ENCODE measurements around the gene INPP4B.
"Not testable (repeated sequence)": the region's sequence is repeated elsewhere in the genome, so short reads cannot be mapped to it uniquely, and the experiment has no call there.

The INPP4B gene

DNA sequence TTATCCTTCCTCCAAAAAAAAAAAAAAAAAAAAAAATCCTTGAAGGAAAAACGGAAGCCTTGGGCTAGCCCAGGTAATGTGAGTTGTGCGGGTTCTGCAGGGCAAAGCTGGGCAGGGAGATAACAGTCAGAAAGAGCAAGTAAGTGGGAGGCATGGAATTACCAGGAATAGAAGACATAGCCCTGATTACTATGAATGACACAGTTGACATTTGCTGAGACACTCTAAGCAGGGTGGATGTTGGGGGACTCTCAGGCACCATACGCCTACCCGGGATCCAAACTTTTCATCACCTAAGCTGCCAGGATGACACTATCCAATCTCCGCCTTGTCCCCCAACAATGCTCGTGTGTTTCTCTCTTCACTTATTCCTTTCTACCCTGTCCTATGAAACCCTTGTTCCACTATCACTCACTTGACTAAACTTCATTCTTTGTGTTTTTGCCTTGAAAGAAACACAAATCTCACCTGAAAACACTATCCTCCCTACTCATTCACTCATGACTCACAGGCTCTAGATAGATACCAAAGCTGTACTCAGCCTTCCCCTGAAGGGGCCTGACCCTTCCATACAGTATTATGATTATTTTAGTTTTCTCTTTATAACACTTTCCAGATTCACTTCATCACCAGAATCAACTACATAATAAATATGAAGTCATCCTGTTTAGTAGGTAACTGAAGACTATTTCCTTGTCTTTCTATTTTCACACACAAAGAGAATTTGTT is 158.4 kb downstream of the INPP4B start:
- in situ Hi-C loops (cut with MboI; ENCODE audit: low sequenced_read_pairs) = no loop called here

DNA sequence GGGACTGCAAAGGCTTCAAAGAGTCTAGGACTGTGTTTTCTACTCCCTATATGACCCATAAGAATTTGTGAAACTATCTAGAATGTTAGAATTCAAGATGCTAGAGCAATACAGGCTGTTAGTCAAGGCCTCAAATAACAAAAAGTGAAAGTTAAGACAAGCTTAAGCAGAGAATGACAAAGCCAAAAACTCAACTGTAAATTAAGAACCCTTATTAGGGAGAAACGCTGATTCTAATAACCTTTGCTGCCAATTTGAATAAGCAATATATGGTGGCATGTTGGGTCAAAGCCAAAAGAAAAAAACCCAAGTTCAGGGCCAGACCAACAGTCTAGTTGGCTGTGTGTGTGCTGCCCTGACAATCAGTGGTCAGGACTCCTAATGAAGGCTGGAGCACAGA is 160.0 kb downstream of the INPP4B start:
- in situ Hi-C loops (cut with MboI; ENCODE audit: low sequenced_read_pairs) = no loop called here

DNA sequence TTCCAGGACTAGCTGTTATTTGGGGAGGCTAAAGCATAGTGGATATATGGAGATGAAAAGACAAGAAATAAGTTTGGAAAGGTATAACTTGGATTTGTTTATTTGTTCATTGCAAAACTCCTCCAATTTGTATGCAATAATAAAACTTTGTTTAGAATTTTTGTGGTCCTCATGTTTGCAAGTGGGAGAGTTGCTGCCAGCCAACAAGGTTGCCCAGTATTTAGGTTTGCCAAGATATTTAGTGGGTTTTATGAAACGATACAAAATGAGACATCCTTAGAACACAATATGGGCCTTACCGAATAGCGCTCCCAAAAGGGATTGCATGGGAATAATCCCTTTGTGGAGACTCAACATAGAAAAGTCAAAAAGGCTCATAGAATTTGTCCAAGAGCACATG is 162.1 kb downstream of the INPP4B start:
- in situ Hi-C loops (cut with MboI; ENCODE audit: low sequenced_read_pairs) = no loop called here

DNA sequence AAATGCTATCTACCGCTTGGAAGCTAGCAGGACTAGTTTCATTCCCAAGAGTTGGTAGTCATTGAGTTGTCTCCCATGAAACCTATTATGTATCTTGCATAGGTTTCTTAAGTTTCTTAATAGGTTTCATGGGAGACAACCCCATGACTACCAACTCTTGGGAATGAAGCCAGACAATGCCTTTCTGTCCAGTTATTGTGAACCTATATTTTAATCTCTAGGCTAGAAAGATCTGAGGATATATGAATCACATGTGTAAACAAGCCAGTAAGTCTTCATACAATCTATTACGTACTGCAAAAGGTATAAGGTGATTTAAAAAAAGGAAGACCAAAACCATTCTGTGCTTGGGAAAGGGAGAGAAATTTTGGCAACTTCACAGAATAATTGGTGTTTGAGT is 162.6 kb downstream of the INPP4B start:
- in situ Hi-C loops (cut with MboI; ENCODE audit: low sequenced_read_pairs) = no loop called here

DNA sequence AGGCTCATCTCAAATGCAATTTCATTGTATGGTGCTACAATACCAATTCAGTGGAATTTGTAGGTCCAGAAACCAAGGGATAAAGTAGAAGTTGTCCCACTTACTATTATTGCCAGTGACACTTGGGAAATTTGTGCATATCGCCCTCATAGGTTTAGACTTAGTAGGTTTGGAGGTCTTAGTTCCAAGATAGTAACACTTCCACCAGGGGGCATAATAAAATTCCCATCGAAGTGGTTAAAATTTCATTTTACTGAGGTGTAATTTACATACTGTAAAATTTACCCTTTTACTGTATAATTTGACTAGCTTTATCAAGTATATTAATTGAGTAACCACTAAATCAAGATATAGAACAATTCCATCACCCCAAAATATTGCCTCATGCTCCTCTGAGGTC is 174.6 kb downstream of the INPP4B start:
- in situ Hi-C loops (cut with MboI; ENCODE audit: low sequenced_read_pairs) = no loop called here

DNA sequence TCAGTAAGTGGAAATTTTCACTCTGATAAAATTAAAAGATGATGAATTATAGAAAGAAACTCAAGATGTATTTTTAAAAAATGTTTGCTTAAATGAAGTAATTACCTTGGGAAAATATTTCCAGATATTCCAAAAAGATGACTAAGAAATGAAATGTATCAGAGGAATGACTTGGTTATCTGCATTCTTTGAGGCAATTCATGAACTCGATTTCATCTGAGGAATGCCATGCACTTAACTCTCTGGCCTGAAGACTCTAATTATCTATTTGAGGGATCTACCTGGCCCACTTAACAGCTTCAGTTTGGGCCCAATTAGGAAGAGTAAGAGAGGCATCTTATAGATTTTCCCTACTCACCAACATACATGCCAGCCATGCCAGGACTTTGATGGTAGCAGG is 182.3 kb downstream of the INPP4B start:
- in situ Hi-C loops (cut with MboI; ENCODE audit: low sequenced_read_pairs) = no loop called here

DNA sequence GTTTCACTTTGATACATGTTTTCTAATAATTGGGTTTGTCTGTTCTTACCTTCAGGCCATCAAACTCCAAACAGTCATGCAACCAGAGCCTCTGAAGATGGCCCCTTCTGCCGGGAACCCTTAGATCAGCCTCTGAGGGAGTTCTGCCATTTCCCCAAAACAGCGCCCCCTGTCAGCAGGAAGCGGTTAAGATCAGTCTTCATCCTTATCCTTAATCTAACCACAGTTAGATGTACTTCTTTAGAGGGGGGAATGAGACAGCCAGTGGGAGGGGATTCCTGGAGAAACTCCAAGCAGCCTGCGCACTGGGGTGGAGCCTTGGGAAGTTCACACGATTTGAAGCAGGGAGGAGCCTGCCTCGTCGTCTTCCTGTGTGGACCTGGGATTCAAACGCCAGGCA is 185.4 kb downstream of the INPP4B start:
- in situ Hi-C loops (cut with MboI; ENCODE audit: low sequenced_read_pairs) = no loop called here

DNA sequence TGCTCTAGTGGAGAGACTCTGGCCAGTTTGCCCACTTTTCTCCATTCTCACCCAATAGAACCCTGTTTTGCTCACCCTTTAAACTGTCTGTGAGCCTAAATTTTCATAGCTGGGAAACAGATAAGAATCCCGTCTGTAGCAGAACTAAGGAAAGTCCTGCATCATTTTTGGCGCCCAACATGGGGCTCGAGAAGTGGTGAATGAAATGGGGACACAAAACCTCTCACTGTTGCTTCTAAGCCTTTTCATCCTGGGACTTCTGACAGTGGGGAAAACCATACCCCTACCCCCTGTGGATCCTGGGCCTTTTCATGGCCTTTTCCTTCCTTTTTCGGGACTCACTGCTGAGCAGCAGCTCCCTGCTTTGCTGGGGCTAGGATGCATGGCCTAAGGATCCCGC is 189.9 kb downstream of the INPP4B start:
- in situ Hi-C loops (cut with MboI; ENCODE audit: low sequenced_read_pairs) = no loop called here

DNA sequence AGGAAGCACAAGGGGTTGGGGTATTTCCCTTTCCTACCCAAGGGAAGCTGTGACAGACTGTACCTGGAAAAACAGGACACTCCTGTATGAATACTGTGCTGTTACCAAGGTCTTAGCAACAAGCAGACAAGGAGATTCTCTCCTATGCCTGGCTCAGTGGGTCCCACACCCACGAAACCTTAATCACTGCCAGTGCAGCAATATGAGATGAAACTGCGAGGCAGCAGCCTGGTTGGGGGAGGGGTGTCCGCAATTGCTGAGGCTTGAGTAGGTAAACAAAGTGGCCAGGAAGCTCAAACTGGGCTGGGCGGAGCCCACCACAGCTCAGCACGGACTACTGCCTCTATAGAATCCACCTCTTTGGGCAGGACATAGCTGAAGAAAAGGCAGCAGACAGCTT is 197.7 kb downstream of the INPP4B start:
- in situ Hi-C loops (cut with MboI; ENCODE audit: low sequenced_read_pairs) = no loop called here

DNA sequence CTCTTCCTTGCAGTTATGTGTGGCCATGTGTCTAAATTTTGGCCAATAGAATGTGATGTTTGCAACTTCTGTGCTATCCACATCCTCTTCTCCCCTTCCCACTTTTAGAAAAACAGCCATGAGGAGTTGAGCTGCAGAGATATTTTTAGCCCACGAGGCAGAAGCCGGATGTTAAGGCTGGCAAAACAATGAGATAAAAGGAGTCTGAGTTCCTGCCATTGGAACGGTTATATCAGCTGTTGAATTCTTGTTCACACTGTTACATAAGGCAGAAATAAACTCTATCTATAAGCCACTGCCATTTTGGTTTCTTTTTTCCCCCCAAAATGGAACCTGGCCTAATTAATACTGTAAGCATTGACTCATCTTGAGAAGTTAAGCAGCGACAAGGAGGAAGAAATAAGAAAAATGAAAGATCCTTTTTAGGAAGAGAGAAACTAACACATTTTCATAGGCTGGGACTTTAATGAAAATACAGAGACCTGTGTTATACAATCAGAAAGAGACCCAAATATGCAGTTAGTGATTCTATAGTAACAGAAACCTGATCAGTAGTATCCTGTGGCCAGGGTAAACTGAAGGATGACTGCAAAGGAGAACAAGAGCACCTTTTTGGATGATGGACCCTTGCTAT is 200.5 kb downstream of the INPP4B start:
- in situ Hi-C loops (cut with MboI; ENCODE audit: low sequenced_read_pairs) = no loop called here

DNA sequence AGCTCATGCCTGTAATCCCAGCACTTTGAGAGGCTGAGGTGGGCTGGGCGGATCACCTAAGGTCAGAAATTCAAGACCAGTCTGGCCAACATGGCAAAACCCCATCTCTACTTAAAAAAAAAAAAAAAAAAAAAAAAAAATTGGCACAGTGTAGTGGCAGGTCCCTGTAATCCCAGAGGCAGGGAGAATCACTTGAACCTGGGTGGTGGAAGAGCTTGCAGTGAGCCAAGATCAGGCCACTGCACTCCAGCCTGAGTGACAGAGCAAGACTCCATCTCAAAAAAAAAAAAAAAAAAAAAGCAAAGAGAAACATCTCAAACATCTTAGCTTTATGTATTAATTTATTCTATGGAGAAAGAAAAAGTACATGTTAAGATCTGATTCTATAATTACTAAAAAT is 201.5 kb downstream of the INPP4B start:
- in situ Hi-C loops (cut with MboI; ENCODE audit: low sequenced_read_pairs) = not testable (repeated sequence)

DNA sequence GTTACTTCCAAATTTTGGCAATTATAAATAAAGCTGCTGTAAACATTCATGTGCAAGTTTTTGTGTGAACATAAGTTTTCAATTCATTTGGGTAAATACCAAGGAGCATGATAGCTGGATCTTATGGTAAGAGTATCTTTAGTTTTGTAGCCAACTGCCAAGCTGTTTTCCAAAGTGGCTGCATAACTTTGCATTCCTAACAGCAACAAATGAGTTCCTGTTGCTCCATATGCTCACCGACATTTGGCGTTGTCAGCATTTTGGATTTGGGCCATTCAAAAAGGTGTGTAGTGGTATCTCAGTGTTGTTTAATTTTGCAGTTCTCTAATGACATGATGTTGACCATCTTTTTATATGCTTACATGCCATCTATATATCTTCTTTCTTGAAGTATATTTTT is 208.5 kb downstream of the INPP4B start:
- in situ Hi-C loops (cut with MboI; ENCODE audit: low sequenced_read_pairs) = no loop called here

DNA sequence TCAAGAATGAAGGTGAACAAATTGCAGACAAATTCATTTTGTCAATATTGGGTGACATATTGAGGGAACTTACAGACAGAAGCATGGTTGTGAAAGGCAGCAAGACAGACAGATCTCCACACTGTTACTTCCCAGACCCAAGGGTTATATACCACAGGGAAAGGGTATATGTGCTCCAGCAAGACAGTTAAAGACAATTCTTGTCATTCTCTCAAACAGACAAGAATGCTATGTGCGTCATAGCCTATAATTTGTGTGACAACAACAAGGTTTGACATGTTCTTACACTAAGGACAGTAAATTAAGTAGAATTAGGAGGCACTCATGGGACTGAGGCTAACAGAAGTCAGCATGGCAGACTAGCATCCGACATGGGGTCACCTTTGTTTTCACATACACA is 214.3 kb downstream of the INPP4B start:
- in situ Hi-C loops (cut with MboI; ENCODE audit: low sequenced_read_pairs) = no loop called here

DNA sequence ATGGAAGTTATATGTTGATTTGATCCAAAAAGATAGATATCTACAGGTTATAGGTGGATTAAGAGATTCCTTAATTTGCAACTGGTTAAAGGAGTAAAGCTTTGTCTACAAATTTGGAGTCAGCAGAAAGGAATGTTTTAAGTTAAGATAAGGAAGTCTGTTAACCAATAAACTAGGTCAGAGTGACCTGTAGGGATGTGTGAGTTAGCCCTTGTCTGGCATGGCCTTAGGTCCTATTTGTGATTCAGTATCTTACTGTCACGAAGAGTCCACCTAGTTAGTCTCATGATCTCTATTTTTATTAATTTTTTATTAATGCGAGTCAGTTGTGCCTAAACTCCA is 230.8 kb downstream of the INPP4B start:
- in situ Hi-C loops (cut with MboI; ENCODE audit: low sequenced_read_pairs) = no loop called here

DNA sequence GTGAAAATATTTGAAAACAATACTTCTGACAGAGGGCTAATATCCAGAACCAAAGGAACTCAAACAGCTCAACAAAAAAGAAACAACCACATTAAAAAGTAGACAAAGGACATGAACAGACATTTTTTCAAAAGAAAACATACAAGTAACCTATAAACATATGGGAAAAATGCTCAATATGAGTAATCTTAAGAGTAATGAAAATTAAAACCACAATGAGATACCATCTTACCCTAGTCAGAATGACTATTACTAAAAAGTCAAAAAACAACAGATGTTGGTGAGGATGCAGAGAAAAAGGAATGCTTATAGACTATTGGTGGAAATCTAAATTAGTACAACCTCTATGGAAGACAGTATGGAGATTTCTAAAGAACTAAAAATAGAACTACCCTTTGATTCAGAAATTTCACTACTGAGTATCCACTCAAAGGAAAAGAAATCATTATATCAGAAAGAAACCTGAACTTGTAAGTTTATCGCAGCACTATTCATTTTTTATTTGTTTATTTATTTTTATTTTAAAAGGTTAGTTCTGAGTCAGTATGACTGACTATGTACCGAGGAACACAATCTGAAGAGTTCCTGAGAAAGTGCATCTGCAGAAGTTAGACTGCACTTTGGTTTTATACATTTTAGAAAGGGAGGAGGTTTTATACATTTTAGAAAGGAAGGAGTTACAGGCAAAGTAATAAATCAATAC is 231.3 kb downstream of the INPP4B start:
- in situ Hi-C loops (cut with MboI; ENCODE audit: low sequenced_read_pairs) = no loop called here

DNA sequence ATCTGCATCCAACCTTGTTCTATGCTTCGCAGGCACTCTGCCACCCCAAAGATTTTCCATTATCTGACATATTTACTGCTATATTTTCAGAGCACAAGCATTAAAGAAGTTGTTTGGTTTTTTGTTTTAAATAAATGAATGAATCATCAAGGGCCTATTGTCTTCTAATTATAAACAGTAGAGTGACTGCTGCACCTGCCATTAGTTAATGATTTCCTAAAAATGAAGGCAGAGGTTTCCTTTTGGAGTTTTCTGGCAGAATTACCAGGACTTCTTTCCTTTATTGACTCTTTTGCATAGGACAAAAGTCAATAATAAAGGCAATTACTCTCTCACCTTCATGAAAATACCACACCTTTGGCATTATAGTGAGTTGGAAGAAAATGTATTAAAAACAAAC is 238.1 kb downstream of the INPP4B start:
- in situ Hi-C loops (cut with MboI; ENCODE audit: low sequenced_read_pairs) = no loop called here

DNA sequence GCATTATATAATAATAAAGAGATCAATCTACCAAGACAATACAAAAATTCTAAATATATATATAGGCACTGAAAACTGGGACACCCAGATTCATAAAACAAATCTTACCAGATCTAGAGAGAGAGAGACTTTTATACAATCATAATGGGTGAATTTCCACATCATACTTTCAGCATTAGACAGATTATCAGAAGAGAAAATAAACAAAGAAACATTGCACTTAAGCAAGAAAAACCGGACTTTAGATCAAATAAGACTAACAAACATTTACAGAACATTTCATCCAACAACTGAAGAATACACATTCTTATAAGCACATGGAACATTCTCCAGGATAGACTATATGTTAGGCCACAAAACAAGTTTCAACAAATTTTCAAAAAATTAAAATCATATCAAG is 245.1 kb downstream of the INPP4B start:
- in situ Hi-C loops (cut with MboI; ENCODE audit: low sequenced_read_pairs) = no loop called here

DNA sequence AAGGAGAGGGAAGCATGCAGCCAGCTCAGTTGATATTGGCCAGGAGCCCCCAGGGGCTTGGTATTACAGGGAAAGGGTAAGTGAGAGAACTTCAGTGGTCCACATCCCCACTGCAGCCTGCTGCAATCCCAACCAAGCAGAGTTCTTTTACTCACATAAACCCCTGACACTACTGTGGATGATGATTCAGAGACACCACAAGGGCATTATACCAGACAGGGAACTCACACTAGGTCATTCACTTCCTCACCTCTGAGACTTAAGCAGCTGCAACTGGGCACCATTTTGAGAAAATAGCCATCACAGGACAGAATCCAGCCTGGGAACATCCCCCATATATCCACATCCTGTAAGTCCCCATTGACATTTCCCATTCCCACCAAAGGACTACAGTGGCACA is 248.0 kb downstream of the INPP4B start:
- in situ Hi-C loops (cut with MboI; ENCODE audit: low sequenced_read_pairs) = no loop called here

DNA sequence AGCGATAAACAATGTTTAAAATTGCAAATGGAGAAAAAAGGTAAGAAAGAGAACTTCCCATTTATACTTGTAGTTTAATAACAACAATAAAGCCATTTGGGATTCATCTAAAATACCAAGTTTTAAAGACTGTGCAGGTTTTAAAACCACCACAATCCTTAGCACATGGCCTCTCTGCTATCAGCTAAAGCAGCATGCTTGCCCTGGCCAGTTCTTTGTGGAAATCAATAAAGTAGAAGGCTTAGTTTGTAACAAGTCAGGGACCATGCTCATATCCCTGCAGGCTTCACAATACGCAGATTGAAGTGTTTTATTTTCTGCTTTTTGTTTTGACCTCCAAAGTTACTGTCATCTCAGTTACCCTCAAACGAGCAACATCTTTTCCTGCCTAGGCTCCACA is 249.5 kb downstream of the INPP4B start:
- in situ Hi-C loops (cut with MboI; ENCODE audit: low sequenced_read_pairs) = no loop called here

DNA sequence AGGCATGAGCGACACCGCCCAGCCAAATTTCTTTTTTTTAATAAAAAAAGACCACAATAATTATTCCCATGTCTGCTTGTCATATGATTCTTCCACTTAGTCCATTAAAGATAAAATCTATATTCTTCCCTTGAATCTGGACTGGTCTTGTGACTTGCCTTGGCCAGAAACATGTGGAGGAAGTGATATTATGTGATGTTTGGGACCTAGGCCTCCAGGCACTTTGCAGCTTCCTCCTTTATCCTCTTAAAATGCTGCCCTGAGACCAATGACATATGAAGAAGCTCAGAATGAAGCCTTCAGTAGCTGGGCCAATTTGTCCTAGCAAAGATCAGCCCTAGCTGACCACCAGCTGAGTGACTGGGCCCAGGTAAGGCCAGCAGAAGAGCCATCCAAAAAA is 250.0 kb downstream of the INPP4B start:
- in situ Hi-C loops (cut with MboI; ENCODE audit: low sequenced_read_pairs) = no loop called here

DNA sequence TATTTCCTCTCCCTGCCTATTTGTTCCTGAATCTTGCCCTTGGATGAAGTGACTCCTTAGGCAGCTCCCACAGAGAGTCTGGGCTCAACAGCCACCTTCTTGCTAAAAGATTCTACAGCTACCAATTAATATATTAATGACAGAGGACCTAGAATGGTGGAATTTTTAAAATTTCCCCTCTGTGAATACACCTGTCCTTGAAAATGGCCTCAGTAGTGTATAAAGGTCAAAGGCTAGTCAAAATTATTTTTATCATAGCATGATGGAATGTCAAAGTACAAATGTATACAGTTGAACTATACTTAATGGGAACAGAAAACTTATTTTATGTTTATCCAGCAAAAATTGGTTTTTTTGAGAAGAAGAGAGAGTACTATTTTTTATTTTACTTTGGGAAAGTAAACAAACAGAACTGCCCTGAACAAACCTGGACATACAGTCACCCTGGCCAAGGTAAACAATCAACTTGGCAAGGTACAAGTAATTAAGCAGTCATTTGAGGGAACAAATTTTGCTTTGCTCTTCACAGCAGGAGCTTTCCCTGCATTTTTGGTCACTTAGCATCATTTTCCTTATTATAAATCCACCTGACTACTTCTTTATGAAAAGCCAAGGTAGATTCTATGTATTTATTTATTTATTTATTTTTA is 250.8 kb downstream of the INPP4B start:
- in situ Hi-C loops (cut with MboI; ENCODE audit: low sequenced_read_pairs) = no loop called here

DNA sequence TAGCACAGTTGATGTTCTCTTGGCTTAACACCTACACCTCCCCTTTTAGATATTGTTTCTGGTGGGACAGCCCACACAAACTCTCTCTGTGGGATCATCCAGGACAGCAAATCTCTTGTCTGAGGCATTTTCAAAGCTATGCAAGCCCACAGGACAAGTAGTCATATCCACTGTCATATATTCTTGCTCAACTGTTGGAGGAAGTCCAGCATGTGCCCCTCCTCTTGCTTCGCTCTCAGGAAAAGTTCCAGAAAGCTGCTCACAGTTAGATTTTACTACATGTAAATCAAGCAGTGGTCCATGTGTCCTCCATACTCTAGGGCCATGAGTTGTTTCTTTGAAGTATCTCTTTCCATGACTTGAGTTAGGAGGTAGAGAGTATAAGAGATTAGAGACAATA is 260.7 kb downstream of the INPP4B start:
- in situ Hi-C loops (cut with MboI; ENCODE audit: low sequenced_read_pairs) = no loop called here

Measured in HL-60/S4 treated with phorbol 12-myristate 13-acetate at 8.2 ng/mL for 4 days and 3 days (cell line).